Smooth muscle cell of the pulmonary artery (primary cell): ENCODE measurements around the gene SIX6. TPM values are rescaled to one million over a fixed set of nuclear protein-coding genes. Genes with fewer than 3 reads are reported as not detected.

Source experiments
- total RNA-seq: library from RNA; depleted of rRNA; stranded (reverse); fragments of >200 nt; gene quantifications from 2 replicates; pipeline ENCODE4 v1.2.3, GENCODE V29; 2014

SIX6 gene
- total RNA-seq: not detected in 2 replicates

GRCh38 chr14:60508707-60509437 is at the start of gene SIX6:
SIX6 (plus strand) TSS chr14:60509146; CDS start chr14:60509399, 253 bp downstream.

GRCh38 chr14:60485598-60486251 is 23.2 kb upstream of the SIX6 start, which contains the start of gene C14orf39:
C14orf39 (minus strand) TSS chr14:60486063; CDS start chr14:60485078, 985 bp downstream.

Other genes starting within 250 kb of the SIX6 start
- not detected in 2 replicates for gene C14orf39, start 23.1 kb upstream of the SIX6 start, total RNA-seq
- gene SIX1, start 140.3 kb downstream of the SIX6 start, total RNA-seq: 4.6 and 5.4 TPM in 2 replicates
- 10.9 and 14.8 TPM in 2 replicates for gene SIX4, start 215.2 kb downstream of the SIX6 start, total RNA-seq
- 41.7 and 47.3 TPM in 2 replicates for gene MNAT1, start 225.6 kb downstream of the SIX6 start, total RNA-seq